Caco-2 (cell line): ENCODE measurements around the gene DGKQ. TPM values are rescaled to one million over a fixed set of nuclear protein-coding genes. Genes with fewer than 3 reads are reported as not detected.
"Not testable (repeated sequence)": the region's sequence is repeated elsewhere in the genome, so short reads cannot be mapped to it uniquely, and the experiment has no call there.

ENCODE experiments used
- BruUV-seq: library from RNA; stranded (reverse); fragments of 400-500 nt; replicated peaks from 2 replicates; lab custom pipeline; 2021; lab: Mats Ljungman, UMichigan
- CTCF ChIA-PET: fragments of 300-600 bp; sonication (Branson Sonifier 250); formaldehyde crosslinking; loops from one replicate; lab custom pipeline; 2022; ENCODE audit warnings: antibody characterized with exemption; lab: Charles Lee
- POLR2A ChIA-PET: fragments of 300-600 bp; sonication (Branson Sonifier 250); formaldehyde crosslinking; loops from one replicate; lab custom pipeline; 2022; ENCODE audit warnings: antibody characterized with exemption; lab: Charles Lee
- DNase-seq, 2 experiments: peaks; one replicate each; pipeline versions ENCODE4 v3.0.0 to v3.0.0-alpha.2; 2020 to 2022
- H3K27me3 ChIP-seq: replicated peaks from 2 replicates; pipeline ENCODE4 v1.6.0; 2011; ENCODE audit warnings: low read length; ENCODE audit not compliant: control insufficient read depth, insufficient read depth
- H3K36me3 ChIP-seq: 2 replicates; pipeline ENCODE4 v1.5.1; 2011; ENCODE audit warnings: low read length; ENCODE audit not compliant: control insufficient read depth, insufficient read depth
- H3K4me1 ChIP-seq: fragments of 250-450 bp; sonication (Bioruptor Pico); 2 replicates; pipeline ENCODE4 v1.5.1; 2020; ENCODE audit warnings: mild to moderate bottlenecking
- H3K4me3 ChIP-seq: 2 replicates; pipeline ENCODE4 v1.5.1; 2011; ENCODE audit warnings: low read depth, mild to moderate bottlenecking, control low read depth, low read length
- H3K9me3 ChIP-seq: fragments of 250-450 bp; sonication (Bioruptor Pico); 2 replicates; pipeline ENCODE4 v1.5.1; 2020; ENCODE audit warnings: mild to moderate bottlenecking, moderate library complexity
- H3K27ac Mint-ChIP-seq: one replicate; pipeline ENCODE4 v1.8.0; 2022; ENCODE audit warnings: mixed read lengths; ENCODE audit not compliant: unreplicated experiment
- H3K27me3 Mint-ChIP-seq: one replicate; pipeline ENCODE4 v1.8.0; 2022; ENCODE audit warnings: mixed read lengths; ENCODE audit not compliant: insufficient read depth, unreplicated experiment
- H3K36me3 Mint-ChIP-seq: one replicate; pipeline ENCODE4 v1.8.0; 2022; ENCODE audit warnings: mild to moderate bottlenecking, mixed read lengths; ENCODE audit not compliant: insufficient read depth, unreplicated experiment
- H3K4me1 Mint-ChIP-seq: one replicate; pipeline ENCODE4 v1.8.0; 2022; ENCODE audit warnings: low read depth, mixed read lengths; ENCODE audit not compliant: unreplicated experiment
- H3K4me3 Mint-ChIP-seq: one replicate; pipeline ENCODE4 v1.8.0; 2022; ENCODE audit warnings: mild to moderate bottlenecking, moderate library complexity, mixed read lengths; ENCODE audit not compliant: unreplicated experiment
- H3K9me3 Mint-ChIP-seq: one replicate; pipeline ENCODE4 v1.8.0; 2022; ENCODE audit warnings: mixed read lengths; ENCODE audit not compliant: unreplicated experiment
- CTCF ChIP-seq, 2 experiments: fragments of 200-600 bp in 1 of 2; IDR thresholded peaks; 1 replicate in 1 of 2; 2 replicates in 1 of 2; pipeline versions ENCODE4 v1.5.1 to v1.8.0; 2011 to 2022; ENCODE audit warnings: antibody characterized with exemption in 1 of 2, control low read depth in 1 of 2, inconsistent platforms in 1 of 2, low read depth in 1 of 2, low read length in 1 of 2, mild to moderate bottlenecking in 1 of 2, moderate library complexity in 1 of 2; ENCODE audit not compliant: insufficient read depth in 1 of 2, severe bottlenecking in 1 of 2, unreplicated experiment in 1 of 2
- intact Hi-C: fragments of 100-400 bp; cut with micrococcal nuclease; formaldehyde crosslinking; loops from one replicate; pipeline ENCODE4 v1.10.0; 2022; ENCODE audit not compliant: unreplicated experiment
- total RNA-seq: library from RNA; stranded (reverse); gene quantifications from 2 replicates; pipeline ENCODE4 v1.2.3, GENCODE V29; 2022

The DGKQ gene
- total RNA-seq, 1 experiment from 2014 or later, result 14.1 TPM

GRCh38 chr4:929096-929765, 44.1 kb downstream of the DGKQ start:
- Histone ChIP-seq H3K36me3 (no peaks in the 10 kb centered on the region), H3K27me3 (no peaks in the 10 kb centered on the region), H3K4me1 (peaks cover 11% of the 10 kb centered on the region), H3K4me3 (no peak overlapping the region), H3K9me3 (no peaks in the 10 kb centered on the region)
- no peaks in the 10 kb centered on the region for H3K9me3 Mint-ChIP-seq
- peaks cover 16% of the 10 kb centered on the region for H3K4me1 Mint-ChIP-seq
- no peaks in the 10 kb centered on the region for H3K27me3 Mint-ChIP-seq
- intact Hi-C loops, result no loop called here
- peaks cover 21% of the 10 kb centered on the region for H3K36me3 Mint-ChIP-seq
- no peak overlapping the region for H3K27ac Mint-ChIP-seq
- BruUV-seq, result no TSS peak
- POLR2A ChIA-PET, result no interaction called here
- H3K4me3 Mint-ChIP-seq, result no peak overlapping the region
- CTCF ChIA-PET, result no interaction called here
- TF ChIP-seq CTCF (IDR thresholded peaks at IDR 0.05; ENCODE audit: insufficient read depth in 1 of 2, low read depth in 1 of 2, low read length in 1 of 2, severe bottlenecking in 1 of 2, unreplicated experiment in 1 of 2), result no peak
- no peak for DNase-seq

GRCh38 chr4:927566-927965, 45.8 kb downstream of the DGKQ start:
- peaks cover 11% of the 10 kb centered on the region for H3K4me1 ChIP-seq
- H3K4me3 Mint-ChIP-seq, BruUV-seq, intact Hi-C loops, CTCF ChIA-PET, H3K9me3 ChIP-seq, POLR2A ChIA-PET, H3K27me3 ChIP-seq, DNase-seq, H3K27me3 Mint-ChIP-seq, H3K4me3 ChIP-seq, H3K9me3 Mint-ChIP-seq, H3K27ac Mint-ChIP-seq, H3K36me3 ChIP-seq: not testable (repeated sequence)
- peaks cover 16% of the 10 kb centered on the region for H3K4me1 Mint-ChIP-seq
- H3K36me3 Mint-ChIP-seq, result peaks cover 21% of the 10 kb centered on the region

- H3K4me1 ChIP-seq, result peaks cover 11% of the 10 kb centered on the region
- CTCF ChIA-PET, result no interaction called here
- no peak for TF ChIP-seq CTCF (IDR thresholded peaks at IDR 0.05; ENCODE audit: insufficient read depth in 1 of 2, low read depth in 1 of 2, low read length in 1 of 2, severe bottlenecking in 1 of 2, unreplicated experiment in 1 of 2)
- H3K27me3 Mint-ChIP-seq, result no peaks in the 10 kb centered on the region
- peak overlapping the region; percentile 30 for H3K27ac Mint-ChIP-seq
- H3K4me3 ChIP-seq, result no peak overlapping the region
- intact Hi-C loops, result no loop called here
- no peaks in the 10 kb centered on the region for H3K9me3 ChIP-seq
- H3K27me3 ChIP-seq, result no peaks in the 10 kb centered on the region
- no peak overlapping the region for H3K4me3 Mint-ChIP-seq
- H3K4me1 Mint-ChIP-seq, result peaks cover 16% of the 10 kb centered on the region
- H3K9me3 Mint-ChIP-seq, result no peaks in the 10 kb centered on the region
- no peaks in the 10 kb centered on the region for H3K36me3 ChIP-seq
- POLR2A ChIA-PET, result no interaction called here
- peaks cover 12% of the 10 kb centered on the region for H3K36me3 Mint-ChIP-seq
- no peak for DNase-seq
- BruUV-seq, result no TSS peak
Observed at GRCh38 chr4:926538-926937, 46.8 kb downstream of the DGKQ start.
